Measurements from ENCODE around the gene C5orf47.

The C5orf47 gene

GRCh38 chr5:174044466-174045254 lies 55.7 kb downstream of the C5orf47 start:
- DNase-seq (ENCODE audit: low spot score) = no peak

GRCh38 chr5:174045470-174046025 lies 56.6 kb downstream of the C5orf47 start, which contains the start of gene NSG2:
TSS of gene NSG2 (plus strand) at chr5:174045706. CDS start at chr5:174046756, 1,050 bp downstream.
- DNase-seq (ENCODE audit: low spot score) = no peak

GRCh38 chr5:174046558-174046957 lies 57.6 kb downstream of the C5orf47 start:
- no peak for DNase-seq (ENCODE audit: low spot score)

- DNase-seq (ENCODE audit: low spot score) = no peak
Observed at GRCh38 chr5:174047472-174048099, 58.6 kb downstream of the C5orf47 start.

GRCh38 chr5:174052636-174053035 lies 63.7 kb downstream of the C5orf47 start:
- no peak for DNase-seq (ENCODE audit: low spot score)

GRCh38 chr5:174053905-174054304 lies 64.9 kb downstream of the C5orf47 start:
- no peak for DNase-seq (ENCODE audit: low spot score)

All from CD4-positive, alpha-beta T cell treated with Interleukin-2 at 100 ng/mL for 4 hours (primary cell).